Activated naive CD8-positive, alpha-beta T cell treated with anti-CD3 and anti-CD28 coated beads, Interleukin-2, amount 50 U/mL, for 16 hours (primary cell): Measurements from ENCODE around the gene RADIL.

Experiments
- DNase-seq: peaks from one replicate; pipeline ENCODE4 v3.0.0-alpha.2; 2020; ENCODE audit warnings: low read depth, low spot score

RADIL gene

DNA sequence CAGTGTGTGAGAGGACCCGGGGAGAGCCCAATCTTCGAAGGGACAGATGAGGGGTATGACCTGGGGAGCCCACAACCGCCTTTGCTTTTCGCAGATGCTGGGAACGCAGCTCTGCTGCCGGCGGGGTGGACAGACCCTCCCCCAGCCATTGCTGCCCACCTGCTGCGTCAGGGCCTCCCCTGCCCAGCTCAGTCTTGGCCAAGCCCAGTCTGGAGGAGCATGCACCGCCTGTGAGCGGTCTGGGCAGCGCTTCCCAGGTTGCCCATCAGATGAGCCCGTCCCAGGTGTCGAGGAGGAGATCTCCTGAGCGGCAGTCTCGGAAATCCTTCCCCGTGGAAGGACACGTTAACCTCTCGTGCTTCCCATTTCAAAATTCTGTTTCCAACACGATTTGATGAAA, 125.4 kb downstream of the RADIL start:
- DNase-seq: no peak

DNA sequence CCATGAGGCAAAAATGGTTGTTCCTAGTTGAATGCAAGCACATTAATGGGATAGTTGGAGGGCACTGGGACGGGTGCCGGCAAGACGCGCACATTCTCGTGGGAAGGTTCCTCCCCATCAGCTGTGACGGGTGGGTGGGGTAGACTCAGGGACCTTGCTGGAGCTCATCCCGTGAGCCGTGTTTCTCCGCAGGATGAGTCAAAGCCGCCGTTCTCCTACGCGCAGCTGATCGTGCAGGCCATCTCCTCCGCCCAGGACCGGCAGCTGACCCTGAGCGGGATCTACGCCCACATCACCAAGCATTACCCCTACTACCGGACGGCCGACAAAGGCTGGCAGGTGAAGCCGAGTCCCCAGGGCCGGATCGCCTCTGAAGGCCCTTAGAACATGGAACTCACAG, 128.5 kb downstream of the RADIL start:
- DNase-seq: no peak

- DNase-seq: no peak
Measured at GRCh38 chr7:4754433-4755010, 129.0 kb downstream of the RADIL start.

- peak; percentile 68 for DNase-seq
Measured at GRCh38 chr7:4753598-4754432, 129.7 kb downstream of the RADIL start.

DNA sequence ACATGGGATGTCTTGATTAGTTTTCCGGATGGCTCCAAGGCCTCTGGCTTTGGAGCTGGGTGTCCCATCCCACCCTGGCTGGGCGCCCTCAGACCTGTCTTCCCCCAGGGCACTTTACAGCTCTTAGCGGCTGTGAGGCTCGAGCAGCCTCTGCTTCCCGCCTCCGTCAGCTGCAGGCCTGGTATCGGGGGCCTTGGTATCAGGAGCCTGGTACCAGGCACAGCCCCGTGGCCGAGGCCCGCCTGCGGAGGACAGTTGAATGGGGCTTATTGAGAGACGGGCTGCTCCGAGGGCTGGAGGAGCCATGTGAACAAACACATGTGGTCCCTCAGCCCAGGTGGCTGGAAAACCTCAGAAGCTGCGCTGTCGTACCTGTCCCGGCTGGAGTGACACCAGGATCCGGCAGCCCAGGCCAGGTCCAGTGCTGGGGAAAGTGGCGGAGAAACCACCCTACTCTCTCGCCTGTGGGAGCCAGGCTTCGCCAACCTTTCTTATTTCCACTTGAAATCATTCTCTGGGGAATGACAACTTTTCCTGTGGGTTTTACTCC, 132.0 kb downstream of the RADIL start:
- no peak for DNase-seq

DNA sequence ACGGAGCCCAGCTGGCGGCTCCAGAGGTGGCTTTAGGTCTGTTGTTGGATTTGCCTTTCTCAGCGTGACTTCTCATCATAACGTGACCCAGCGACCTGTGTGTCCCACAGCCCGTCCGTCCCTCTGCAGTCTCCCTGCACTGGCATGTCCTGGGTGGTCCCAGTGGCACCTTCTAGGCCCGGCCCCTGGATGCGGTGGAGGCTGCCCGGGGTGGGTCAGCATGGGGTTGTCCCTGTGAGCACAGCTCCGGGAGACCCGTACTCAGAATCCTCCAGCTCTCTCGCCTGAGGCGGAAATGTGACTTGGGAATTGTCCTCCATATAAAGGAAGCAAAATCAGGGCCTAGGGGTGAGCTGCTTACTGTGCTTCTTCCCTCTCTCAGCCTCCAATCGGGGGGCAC, 133.7 kb downstream of the RADIL start:
- DNase-seq: no peak

DNA sequence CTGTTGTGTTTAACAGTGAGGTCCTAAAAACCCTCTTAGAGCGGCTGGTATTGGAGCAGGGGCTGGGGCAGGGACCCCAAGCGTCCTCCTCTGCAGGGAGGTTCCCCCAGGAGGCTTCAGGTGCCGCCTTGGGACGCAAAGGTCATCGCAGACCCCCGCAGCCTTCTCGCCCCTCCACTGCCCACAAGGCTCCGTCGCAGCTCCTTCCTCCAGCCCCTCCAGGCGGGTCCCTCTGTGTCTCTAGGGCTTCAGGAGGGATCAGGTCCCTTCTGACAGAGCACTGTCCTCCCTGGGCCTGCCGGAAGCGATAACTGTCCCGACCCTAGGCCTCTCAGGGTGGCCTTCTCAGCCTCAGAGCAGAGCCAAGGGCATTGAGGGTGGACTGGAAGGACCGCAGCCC, 134.2 kb downstream of the RADIL start:
- DNase-seq: no peak
